Neural progenitor cell (in vitro differentiated cells): Measurements from ENCODE around the gene JPH2. TPM values are rescaled to one million over a fixed set of nuclear protein-coding genes. Genes with fewer than 3 reads are reported as not detected.

ENCODE experiments used
- DNase-seq: peaks from one replicate; pipeline ENCODE4 v3.0.0-alpha.2; 2016; ENCODE audit warnings: low spot score
- H2AFZ ChIP-seq: fragments of 200-600 bp; sonication (generic); replicated peaks from 2 replicates; pipeline ENCODE4 v1.6.1; 2016; ENCODE audit warnings: antibody characterized with exemption
- H3F3A ChIP-seq: fragments of 200-600 bp; sonication (generic); 2 replicates; pipeline ENCODE4 v1.6.1; 2016; ENCODE audit warnings: antibody characterized with exemption, low read depth
- H3K27ac ChIP-seq: fragments of 200-600 bp; sonication (generic); 2 replicates; pipeline ENCODE4 v1.5.1; 2016; ENCODE audit warnings: mild to moderate bottlenecking
- H3K27me3 ChIP-seq: fragments of 200-600 bp; sonication (generic); 2 replicates; pipeline ENCODE4 v1.6.1; 2016; ENCODE audit warnings: mild to moderate bottlenecking, moderate library complexity
- H3K36me3 ChIP-seq: fragments of 200-600 bp; sonication (generic); 2 replicates; pipeline ENCODE4 v1.5.1; 2016
- H3K4me1 ChIP-seq: fragments of 200-600 bp; sonication (generic); 2 replicates; pipeline ENCODE4 v1.6.1; 2016; ENCODE audit warnings: mixed run types
- H3K4me2 ChIP-seq: fragments of 200-600 bp; sonication (generic); 2 replicates; pipeline ENCODE4 v1.6.1; 2016
- H3K4me3 ChIP-seq: fragments of 200-600 bp; sonication (generic); 2 replicates; pipeline ENCODE4 v1.5.1; 2016
- H3K79me2 ChIP-seq: fragments of 200-600 bp; sonication (generic); 2 replicates; pipeline ENCODE4 v1.6.1; 2016; ENCODE audit warnings: low read depth
- H3K9ac ChIP-seq: fragments of 200-600 bp; sonication (generic); 2 replicates; pipeline ENCODE4 v1.6.1; 2016
- H3K9me3 ChIP-seq: fragments of 200-600 bp; sonication (generic); 2 replicates; pipeline ENCODE4 v1.5.1; 2016; ENCODE audit warnings: low read depth
- H4K20me1 ChIP-seq: fragments of 200-600 bp; sonication (generic); 2 replicates; pipeline ENCODE4 v1.6.1; 2016; ENCODE audit warnings: low read depth
- H3K27ac Mint-ChIP-seq: 3 replicates; pipeline ENCODE4 v1.8.0; 2021; ENCODE audit warnings: mixed read lengths
- H3K27me3 Mint-ChIP-seq: 2 replicates; pipeline ENCODE4 v1.8.0; 2022; ENCODE audit warnings: low read depth, mild to moderate bottlenecking, inconsistent platforms, moderate library complexity, mixed read lengths; ENCODE audit not compliant: insufficient read depth
- H3K36me3 Mint-ChIP-seq: 3 replicates; pipeline ENCODE4 v1.8.0; 2021; ENCODE audit warnings: mixed read lengths
- H3K4me1 Mint-ChIP-seq: 3 replicates; pipeline ENCODE4 v1.8.0; 2021; ENCODE audit warnings: mixed read lengths
- H3K4me3 Mint-ChIP-seq: 3 replicates; pipeline ENCODE4 v1.8.0; 2021; ENCODE audit warnings: mild to moderate bottlenecking, moderate library complexity, mixed read lengths
- H3K9me3 Mint-ChIP-seq: 3 replicates; pipeline ENCODE4 v1.8.0; 2020; ENCODE audit warnings: mixed read lengths
- CTCF ChIP-seq: fragments of 200-600 bp; sonication (generic); IDR thresholded peaks from 2 replicates; pipeline ENCODE4 v1.5.1; 2017; ENCODE audit warnings: antibody characterized with exemption, mild to moderate bottlenecking
- EZH2 ChIP-seq: fragments of 200-600 bp; sonication (generic); IDR thresholded peaks from 2 replicates; pipeline ENCODE4 v1.6.1; 2017; ENCODE audit warnings: antibody characterized with exemption, mild to moderate bottlenecking, moderate library complexity
- EZH2phosphoT487 ChIP-seq: fragments of 200-600 bp; sonication (generic); IDR thresholded peaks from 2 replicates; pipeline ENCODE4 v1.6.1; 2017; ENCODE audit warnings: antibody characterized with exemption
- total RNA-seq: library from RNA; depleted of rRNA; stranded (reverse); fragments of >200 nt; gene quantifications from 2 replicates; pipeline ENCODE4 v1.2.3, GENCODE V29; 2015; ENCODE audit warnings: low replicate concordance

Gene JPH2
- total RNA-seq, 1 donor from 2014 or later, result not detected

- H2AFZ ChIP-seq, result no peak overlapping the region
- H3K27me3 Mint-ChIP-seq, result peaks cover 3% of the 10 kb centered on the region
- H3K79me2 ChIP-seq, result peaks cover 79% of the 10 kb centered on the region
- no peaks in the 10 kb centered on the region for H3K27me3 ChIP-seq
- H3K27ac ChIP-seq, result peak overlapping the region; percentile 98
- peak overlapping the region; percentile 99 for H3K4me3 Mint-ChIP-seq
- no peaks in the 10 kb centered on the region for H3K36me3 Mint-ChIP-seq
- no peaks in the 10 kb centered on the region for H3K9me3 ChIP-seq
- no peaks in the 10 kb centered on the region for H3K9me3 Mint-ChIP-seq
- H3F3A ChIP-seq, result peaks cover 19% of the 10 kb centered on the region
- H3K9ac ChIP-seq, result peak overlapping the region; percentile 94
- H4K20me1 ChIP-seq, result peaks cover 51% of the 10 kb centered on the region
- peak overlapping the region; percentile 80 for H3K4me3 ChIP-seq
- DNase-seq, result no peak
- H3K4me1 Mint-ChIP-seq, result peaks cover 48% of the 10 kb centered on the region
- no peak overlapping the region for H3K27ac Mint-ChIP-seq
- H3K36me3 ChIP-seq, result no peaks in the 10 kb centered on the region
- peaks cover 12% of the 10 kb centered on the region for H3K4me1 ChIP-seq
- no peak for TF ChIP-seq EZH2phosphoT487
- TF ChIP-seq EZH2, result no peak
- no peak for TF ChIP-seq CTCF
- peak overlapping the region; percentile 95 for H3K4me2 ChIP-seq
Measured at GRCh38 chr20:44208770-44209169, 21.8 kb upstream of the JPH2 start.

GRCh38 chr20:44208165-44208564 is 21.2 kb upstream of the JPH2 start:
- no peak overlapping the region for H3K27ac ChIP-seq
- H3K4me2 ChIP-seq, result peak overlapping the region; percentile 95
- H3F3A ChIP-seq, result peaks cover 19% of the 10 kb centered on the region
- H3K4me3 ChIP-seq, result peak overlapping the region; percentile 80
- peaks cover 55% of the 10 kb centered on the region for H4K20me1 ChIP-seq
- peak overlapping the region; percentile 99 for H3K4me3 Mint-ChIP-seq
- H3K27ac Mint-ChIP-seq, result no peak overlapping the region
- H3K36me3 Mint-ChIP-seq, result no peaks in the 10 kb centered on the region
- H3K9me3 Mint-ChIP-seq, result no peaks in the 10 kb centered on the region
- no peak overlapping the region for H2AFZ ChIP-seq
- no peaks in the 10 kb centered on the region for H3K9me3 ChIP-seq
- TF ChIP-seq EZH2 (no peak), CTCF (no peak), EZH2phosphoT487 (no peak)
- H3K9ac ChIP-seq, result no peak overlapping the region
- H3K27me3 Mint-ChIP-seq, result peaks cover 3% of the 10 kb centered on the region
- peaks cover 85% of the 10 kb centered on the region for H3K79me2 ChIP-seq
- H3K4me1 Mint-ChIP-seq, result peaks cover 48% of the 10 kb centered on the region
- no peaks in the 10 kb centered on the region for H3K36me3 ChIP-seq
- no peak for DNase-seq
- H3K4me1 ChIP-seq, result peaks cover 12% of the 10 kb centered on the region
- H3K27me3 ChIP-seq, result no peaks in the 10 kb centered on the region

DNA sequence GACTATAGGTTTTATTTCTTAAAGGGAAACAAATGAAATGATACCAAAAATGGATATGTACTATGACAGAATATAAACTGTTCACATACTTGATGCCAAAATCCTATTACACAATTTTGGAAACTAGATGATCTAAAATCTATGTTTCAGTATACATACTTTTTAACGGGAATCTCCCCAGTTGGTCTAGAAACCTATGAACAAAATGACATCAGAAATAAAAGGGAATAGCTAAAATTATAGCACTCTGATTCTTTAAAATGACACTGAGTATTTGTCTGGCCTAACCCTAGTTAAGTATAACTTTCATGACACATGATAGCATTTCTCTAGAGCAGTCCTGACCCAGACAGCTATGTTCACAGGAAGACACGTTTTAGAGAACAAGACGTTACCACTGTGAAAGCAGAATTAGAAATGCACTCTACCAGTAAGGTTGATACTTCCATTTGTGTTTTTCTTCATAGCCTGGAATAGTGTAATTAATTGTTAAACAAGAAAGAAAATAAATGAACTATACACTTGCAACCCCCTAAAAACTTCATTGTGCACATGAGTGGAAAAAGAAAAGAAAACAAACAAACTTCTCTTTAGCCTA is 20.2 kb upstream of the JPH2 start:
- H3K27ac ChIP-seq, result no peak overlapping the region
- H2AFZ ChIP-seq, result no peak overlapping the region
- H3K36me3 ChIP-seq, result no peaks in the 10 kb centered on the region
- Mint-ChIP-seq H3K27me3 (peaks cover 3% of the 10 kb centered on the region), H3K27ac (no peak overlapping the region), H3K4me1 (peaks cover 46% of the 10 kb centered on the region), H3K4me3 (no peak overlapping the region), H3K9me3 (no peaks in the 10 kb centered on the region), H3K36me3 (peaks cover 3% of the 10 kb centered on the region)
- H3K4me2 ChIP-seq, result no peak overlapping the region
- no peaks in the 10 kb centered on the region for H3K9me3 ChIP-seq
- H3K79me2 ChIP-seq, result peaks cover 91% of the 10 kb centered on the region
- no peaks in the 10 kb centered on the region for H3K27me3 ChIP-seq
- no peak overlapping the region for H3K9ac ChIP-seq
- peaks cover 12% of the 10 kb centered on the region for H3K4me1 ChIP-seq
- peaks cover 19% of the 10 kb centered on the region for H3F3A ChIP-seq
- peaks cover 60% of the 10 kb centered on the region for H4K20me1 ChIP-seq
- no peak overlapping the region for H3K4me3 ChIP-seq
- no peak for DNase-seq
- TF ChIP-seq EZH2 (no peak), CTCF (no peak), EZH2phosphoT487 (no peak)
